DND-41 (cell line): ENCODE measurements around the gene MYH6.

Experiments used
- ATAC-seq: fragments of 200-7000 bp; cut with Tn5 transposase; 3 replicates; pipeline ENCODE4 v1.9.1; 2021; ENCODE audit warnings: low read depth; ENCODE audit not compliant: insufficient read depth
- DNase-seq: peaks from one replicate; pipeline ENCODE4 v3.0.0-alpha.2; 2020
- H2AFZ ChIP-seq: 2 replicates; pipeline ENCODE4 v1.6.0; 2012; ENCODE audit warnings: low read depth, low read length
- H3K27ac ChIP-seq: 2 replicates; pipeline ENCODE4 v1.5.1; 2012; ENCODE audit warnings: low read length, inconsistent platforms
- H3K27me3 ChIP-seq: fragments of 200-600 bp; sonication (generic); 2 replicates; pipeline ENCODE4 v1.6.0; 2012; ENCODE audit warnings: low read length, mild to moderate bottlenecking, inconsistent platforms; ENCODE audit not compliant: insufficient read depth, poor library complexity
- H3K36me3 ChIP-seq: 2 replicates; pipeline ENCODE4 v1.5.1; 2012; ENCODE audit warnings: low read length, inconsistent platforms; ENCODE audit not compliant: insufficient read depth
- H3K4me1 ChIP-seq: 2 replicates; pipeline ENCODE4 v1.5.1; 2012; ENCODE audit warnings: mild to moderate bottlenecking, low read length; ENCODE audit not compliant: insufficient read depth
- H3K4me2 ChIP-seq: 2 replicates; pipeline ENCODE4 v1.6.0; 2012; ENCODE audit warnings: mild to moderate bottlenecking, moderate library complexity, low read length, inconsistent platforms; ENCODE audit not compliant: insufficient read depth
- H3K4me3 ChIP-seq, 2 experiments: fragments of 200-600 bp in 1 of 2; shearing (Covaris generic) in 1 of 2; 2 replicates each; pipeline ENCODE4 v1.5.1; 2012 to 2016; ENCODE audit warnings: inconsistent platforms in 2 of 2, low read length in 2 of 2, mild to moderate bottlenecking in 2 of 2, low read depth in 1 of 2, moderate library complexity in 1 of 2
- H3K79me2 ChIP-seq: 2 replicates; pipeline ENCODE4 v1.6.0; 2012; ENCODE audit warnings: low read length, inconsistent platforms; ENCODE audit not compliant: insufficient read depth
- H3K9ac ChIP-seq: 2 replicates; pipeline ENCODE4 v1.6.0; 2012; ENCODE audit warnings: low read depth, mild to moderate bottlenecking, inconsistent platforms, low read length, moderate library complexity
- H3K9me3 ChIP-seq: 2 replicates; pipeline ENCODE4 v1.5.1; 2012; ENCODE audit warnings: low read length, moderate library complexity, mild to moderate bottlenecking, inconsistent platforms; ENCODE audit not compliant: insufficient read depth, severe bottlenecking
- H4K20me1 ChIP-seq: 2 replicates; pipeline ENCODE4 v1.6.0; 2012; ENCODE audit warnings: low read length; ENCODE audit not compliant: insufficient read depth
- EZH2 ChIP-seq: IDR thresholded peaks from 3 replicates; pipeline ENCODE4 v1.6.1; 2012; ENCODE audit warnings: borderline replicate concordance, low read depth, mild to moderate bottlenecking, moderate library complexity, low read length, inconsistent platforms; ENCODE audit not compliant: severe bottlenecking
- TF ChIP-seq, protein P1 (sequence below): IDR thresholded peaks from 2 replicates; pipeline ENCODE4 v1.5.1; 2012; ENCODE audit warnings: borderline replicate concordance, low read length, moderate library complexity, mild to moderate bottlenecking; ENCODE audit not compliant: poor library complexity, severe bottlenecking; ENCODE audit errors: extremely low read depth

The MYH6 gene

DNA sequence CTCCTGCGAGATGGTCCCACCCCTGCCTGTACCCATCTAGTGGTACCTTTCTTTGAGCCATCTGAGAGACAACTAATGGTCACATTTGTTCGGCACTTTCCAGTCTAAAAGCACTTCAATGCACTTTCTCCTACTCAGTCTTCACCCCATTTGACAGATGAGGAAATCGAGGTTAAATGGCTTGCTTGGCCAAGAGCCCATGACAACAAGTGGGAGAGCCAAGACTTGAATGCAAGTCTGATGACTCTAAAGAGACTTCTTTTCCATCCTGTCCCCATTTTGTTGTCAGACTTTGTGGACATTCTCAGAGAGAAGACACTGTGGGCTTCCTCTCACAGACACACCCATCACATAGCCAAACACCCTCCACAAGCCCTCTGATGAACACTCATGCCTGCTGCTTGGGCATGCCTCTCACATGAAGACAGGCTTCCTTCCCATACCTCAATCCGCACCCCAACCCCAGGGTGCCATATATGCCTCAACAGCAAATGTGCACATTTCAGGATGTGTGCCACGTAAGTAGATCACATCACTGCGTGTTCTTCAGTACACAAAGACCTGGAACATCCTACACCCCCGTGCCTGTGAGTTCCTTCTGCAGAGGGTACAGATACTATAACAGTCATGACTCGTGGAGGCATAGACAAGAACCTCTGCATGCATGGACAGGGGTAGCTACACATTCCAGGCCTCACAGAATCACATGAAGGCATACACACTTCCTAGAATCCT lies 26.6 kb upstream of the MYH6 start:
- no peak for TF ChIP-seq EZH2
- TF ChIP-seq, protein P1, sequence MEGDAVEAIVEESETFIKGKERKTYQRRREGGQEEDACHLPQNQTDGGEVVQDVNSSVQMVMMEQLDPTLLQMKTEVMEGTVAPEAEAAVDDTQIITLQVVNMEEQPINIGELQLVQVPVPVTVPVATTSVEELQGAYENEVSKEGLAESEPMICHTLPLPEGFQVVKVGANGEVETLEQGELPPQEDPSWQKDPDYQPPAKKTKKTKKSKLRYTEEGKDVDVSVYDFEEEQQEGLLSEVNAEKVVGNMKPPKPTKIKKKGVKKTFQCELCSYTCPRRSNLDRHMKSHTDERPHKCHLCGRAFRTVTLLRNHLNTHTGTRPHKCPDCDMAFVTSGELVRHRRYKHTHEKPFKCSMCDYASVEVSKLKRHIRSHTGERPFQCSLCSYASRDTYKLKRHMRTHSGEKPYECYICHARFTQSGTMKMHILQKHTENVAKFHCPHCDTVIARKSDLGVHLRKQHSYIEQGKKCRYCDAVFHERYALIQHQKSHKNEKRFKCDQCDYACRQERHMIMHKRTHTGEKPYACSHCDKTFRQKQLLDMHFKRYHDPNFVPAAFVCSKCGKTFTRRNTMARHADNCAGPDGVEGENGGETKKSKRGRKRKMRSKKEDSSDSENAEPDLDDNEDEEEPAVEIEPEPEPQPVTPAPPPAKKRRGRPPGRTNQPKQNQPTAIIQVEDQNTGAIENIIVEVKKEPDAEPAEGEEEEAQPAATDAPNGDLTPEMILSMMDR, result no peak
- ATAC-seq (no peak), DNase-seq (no peak)
- peaks cover 20% of the 10 kb centered on the region for H3K27me3 ChIP-seq
- H3K27ac ChIP-seq, result no peak overlapping the region
- no peaks in the 10 kb centered on the region for H3K36me3 ChIP-seq
- no peak overlapping the region for H3K4me3 ChIP-seq
- H3K79me2 ChIP-seq, result no peaks in the 10 kb centered on the region
- H3K4me2 ChIP-seq, result no peak overlapping the region
- no peak overlapping the region for H3K9ac ChIP-seq
- no peak overlapping the region for H2AFZ ChIP-seq
- H4K20me1 ChIP-seq, result no peaks in the 10 kb centered on the region
- no peaks in the 10 kb centered on the region for H3K4me1 ChIP-seq
- no peaks in the 10 kb centered on the region for H3K9me3 ChIP-seq

DNA sequence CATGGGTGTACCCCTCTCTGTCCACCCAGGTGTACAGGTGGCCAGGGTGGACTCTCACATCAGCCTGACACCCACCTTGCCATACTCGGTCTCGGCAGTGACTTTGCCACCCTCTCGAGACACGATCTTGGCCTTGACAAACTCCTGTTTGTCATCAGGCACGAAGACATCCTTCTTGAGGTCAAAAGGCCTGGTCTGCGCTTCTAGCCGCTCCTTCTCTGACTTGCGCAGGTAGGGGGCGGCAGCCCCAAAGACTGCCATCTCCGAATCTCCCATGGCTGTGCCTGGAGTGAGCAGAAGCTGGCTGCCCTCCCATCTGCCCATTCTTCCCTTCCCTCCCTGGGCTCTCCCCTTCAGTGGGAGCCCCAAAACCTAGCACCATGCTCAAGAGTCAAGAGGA lies 25.4 kb upstream of the MYH6 start:
- no peaks in the 10 kb centered on the region for H3K4me1 ChIP-seq
- DNase-seq, result no peak
- TF ChIP-seq, protein P1, result no peak
- TF ChIP-seq EZH2, result no peak

DNA sequence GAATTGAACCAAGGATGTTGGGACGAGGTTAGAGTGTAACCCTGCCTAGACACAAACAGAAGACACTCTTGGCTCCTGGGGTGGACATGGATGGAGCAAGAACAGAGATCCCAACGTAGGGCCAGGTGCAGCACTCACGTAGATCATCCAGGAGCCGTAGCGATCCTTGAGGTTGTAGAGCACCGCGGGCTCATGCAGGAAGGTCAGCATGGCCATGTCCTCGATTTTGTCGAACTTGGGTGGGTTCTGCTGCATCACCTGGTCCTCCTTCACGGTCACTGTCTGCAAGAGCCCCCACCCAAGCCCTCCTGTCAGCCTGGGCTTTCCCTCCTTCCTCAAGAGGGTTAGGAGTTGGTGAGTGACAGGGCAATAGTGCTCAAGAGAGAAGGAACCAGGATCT lies 24.9 kb upstream of the MYH6 start:
- no peaks in the 10 kb centered on the region for H3K9me3 ChIP-seq
- H3K4me1 ChIP-seq, result no peaks in the 10 kb centered on the region
- H3K79me2 ChIP-seq, result no peaks in the 10 kb centered on the region
- no peaks in the 10 kb centered on the region for H4K20me1 ChIP-seq
- H2AFZ ChIP-seq, result no peak overlapping the region
- H3K27me3 ChIP-seq, result peaks cover 13% of the 10 kb centered on the region
- no peak overlapping the region for H3K4me2 ChIP-seq
- no peak overlapping the region for H3K27ac ChIP-seq
- H3K4me3 ChIP-seq, result no peak overlapping the region
- no peak for TF ChIP-seq EZH2
- no peaks in the 10 kb centered on the region for H3K36me3 ChIP-seq
- no peak for ATAC-seq
- DNase-seq, result no peak
- H3K9ac ChIP-seq, result no peak overlapping the region

More for the DNA sequence above, 25.4 kb upstream of the MYH6 start:
- no peak overlapping the region for H2AFZ ChIP-seq
- no peak overlapping the region for H3K4me2 ChIP-seq
- H3K27ac ChIP-seq, result no peak overlapping the region
- no peaks in the 10 kb centered on the region for H3K36me3 ChIP-seq
- H3K27me3 ChIP-seq, result peaks cover 16% of the 10 kb centered on the region
- no peak for ATAC-seq
- no peaks in the 10 kb centered on the region for H3K9me3 ChIP-seq
- no peak overlapping the region for H3K4me3 ChIP-seq
- no peaks in the 10 kb centered on the region for H3K79me2 ChIP-seq
- no peaks in the 10 kb centered on the region for H4K20me1 ChIP-seq
- no peak overlapping the region for H3K9ac ChIP-seq

DNA sequence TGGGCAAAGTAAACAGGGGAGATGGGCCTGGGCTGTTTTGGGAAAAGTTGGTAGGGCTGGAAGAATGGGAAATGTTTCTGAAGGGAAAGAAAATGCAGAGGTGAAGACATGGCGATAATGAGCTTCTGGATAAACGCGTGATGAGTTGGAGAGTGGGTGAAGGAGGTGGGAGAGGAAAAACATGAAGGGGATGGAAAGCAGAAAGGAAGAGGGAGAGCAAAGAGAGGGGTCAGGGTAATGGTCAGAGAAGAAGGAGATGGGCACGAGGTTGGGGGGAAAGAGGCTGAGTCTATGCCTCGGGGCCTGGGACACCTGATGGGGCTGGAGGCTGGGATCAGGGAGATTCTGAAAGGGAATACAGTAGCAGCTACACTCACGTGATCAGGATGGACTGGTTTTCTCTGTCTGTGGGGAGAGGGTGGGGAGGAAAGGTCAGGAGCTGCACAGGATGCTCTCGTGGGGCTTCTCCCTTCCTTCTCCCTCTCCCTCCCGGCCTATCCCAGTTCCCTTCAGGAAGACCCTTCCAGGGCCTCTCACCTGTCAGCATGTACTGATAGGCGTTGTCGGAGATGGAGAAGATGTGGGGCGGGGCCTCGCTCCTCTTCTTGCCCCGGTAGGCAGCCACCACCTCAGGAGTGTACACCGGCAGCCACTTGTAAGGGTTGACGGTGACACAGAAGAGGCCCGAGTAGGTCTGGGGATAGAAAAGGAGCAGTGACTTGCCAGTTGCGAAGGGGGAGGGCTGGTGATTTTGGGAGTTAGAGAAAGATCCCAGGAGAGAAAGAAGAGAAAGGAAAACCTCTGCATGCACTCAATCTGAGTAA lies 24.2 kb upstream of the MYH6 start:
- Histone ChIP-seq H4K20me1 (no peaks in the 10 kb centered on the region), H3K4me1 (no peaks in the 10 kb centered on the region), H3K4me2 (no peak overlapping the region), H2AFZ (no peak overlapping the region), H3K27ac (no peak overlapping the region), H3K9me3 (no peaks in the 10 kb centered on the region), H3K79me2 (no peaks in the 10 kb centered on the region), H3K9ac (no peak overlapping the region), H3K4me3 (no peak overlapping the region), H3K36me3 (no peaks in the 10 kb centered on the region), H3K27me3 (peaks cover 11% of the 10 kb centered on the region)
- ATAC-seq, result no peak
- TF ChIP-seq, protein P1, result no peak
- TF ChIP-seq EZH2, result no peak
- no peak for DNase-seq
